GF-D8 (cell line): ENCODE results near the gene ITPKA.

Source experiments
- DNase-seq: peaks from one replicate; lab custom pipeline; 2025; lab: John Stamatoyannopoulos, UW

Gene ITPKA

DNA sequence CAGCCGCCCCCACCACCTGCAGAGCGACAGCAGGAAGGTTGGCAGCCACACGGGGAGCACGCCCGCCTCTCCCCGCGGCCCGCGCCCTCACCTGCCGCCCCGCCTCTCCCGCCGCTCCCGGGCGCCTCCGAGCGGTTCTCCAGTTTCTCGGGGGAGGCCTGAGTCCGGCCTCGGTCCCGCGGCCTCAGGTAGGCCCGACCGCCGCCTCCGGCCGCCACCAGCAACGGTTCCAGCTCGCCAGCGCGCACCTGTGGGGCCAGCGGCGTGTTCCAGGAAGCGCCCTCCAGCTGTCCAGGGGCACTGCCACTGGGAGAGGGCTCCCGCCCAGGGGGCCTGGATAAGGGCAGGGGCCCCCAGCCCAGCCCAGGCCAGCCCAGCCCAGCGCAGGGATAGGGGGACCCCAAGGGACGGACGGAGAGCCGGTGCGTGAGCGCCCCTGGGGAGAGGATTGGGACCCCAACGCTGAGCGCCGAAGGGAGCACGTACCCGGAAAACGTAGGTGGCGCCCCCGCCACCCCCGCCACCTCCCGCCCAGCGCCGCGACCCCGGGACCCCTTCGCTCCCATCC is 17.7 kb downstream of the ITPKA start:
- DNase-seq: no peak

DNA sequence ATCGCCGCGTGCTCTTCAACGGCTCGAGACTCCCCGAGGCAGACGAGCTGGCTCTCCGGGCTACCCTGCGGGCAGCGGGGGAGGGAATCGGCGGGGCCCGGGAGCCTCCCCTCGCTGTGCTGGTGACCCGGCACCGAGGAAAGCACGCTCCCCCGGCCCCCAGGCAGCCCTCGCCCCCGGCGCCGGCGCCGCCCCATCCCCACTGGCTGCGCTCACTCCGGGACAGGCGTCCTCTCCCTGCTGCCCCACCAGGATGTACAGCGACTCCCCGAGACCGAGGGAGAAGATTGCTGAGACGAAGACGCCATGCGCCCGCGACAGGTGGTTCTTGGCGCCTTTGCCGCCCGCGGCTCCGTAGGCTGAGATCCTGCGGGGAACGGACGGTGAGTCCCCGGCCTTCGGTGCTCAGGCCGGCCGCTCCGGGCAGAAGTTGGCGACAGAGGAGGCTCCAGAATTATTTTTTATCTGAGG is 18.3 kb downstream of the ITPKA start:
- DNase-seq: no peak

DNA sequence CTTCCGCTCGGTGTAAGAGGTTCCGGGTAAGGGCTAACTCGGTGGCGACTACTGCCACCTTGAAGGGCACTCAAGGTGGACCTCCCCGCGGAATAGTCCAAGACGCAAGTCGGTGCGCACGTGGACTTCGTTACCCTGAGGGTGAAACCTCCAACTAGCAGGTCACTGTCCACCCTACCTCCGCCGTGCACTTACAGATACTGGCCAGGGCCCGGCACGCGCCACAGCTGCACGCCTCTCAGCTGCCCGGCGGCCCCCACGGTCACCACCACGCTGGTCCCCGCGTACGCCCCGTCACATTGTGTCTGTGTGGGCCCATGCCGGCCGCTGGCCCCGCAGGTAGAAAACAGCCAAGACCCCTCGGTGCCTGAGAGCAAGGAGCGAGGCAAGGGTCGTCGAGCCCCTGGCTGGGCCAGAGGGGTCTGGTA is 18.9 kb downstream of the ITPKA start:
- DNase-seq: no peak

DNA sequence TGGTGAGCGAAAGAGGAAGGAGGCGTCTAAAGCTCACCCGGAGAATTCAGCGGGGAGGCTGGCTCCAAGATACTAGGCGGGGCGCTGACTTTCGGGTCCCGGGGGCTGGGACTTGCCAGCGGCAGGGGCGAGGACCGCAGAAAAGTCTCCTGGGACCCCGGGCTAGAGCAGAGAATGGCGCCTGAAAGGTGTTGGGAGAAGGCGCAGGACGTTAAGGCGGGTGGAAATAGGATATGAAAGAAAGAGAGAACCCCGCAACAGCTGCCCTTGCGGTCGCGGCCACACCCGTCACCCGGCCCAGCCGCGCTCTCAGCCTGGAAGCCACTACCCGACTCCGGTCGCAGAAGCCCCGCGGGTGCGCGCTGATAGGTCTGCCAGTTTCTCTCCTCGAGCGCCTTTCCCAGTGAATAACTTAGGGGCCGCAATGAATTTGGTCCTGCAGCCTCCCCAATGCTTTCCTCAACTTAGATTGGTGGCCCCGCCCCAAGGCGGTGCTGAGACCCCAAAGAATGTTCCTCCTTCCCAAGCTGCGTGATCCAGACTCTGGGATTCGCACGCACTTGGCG is 19.3 kb downstream of the ITPKA start:
- no peak for DNase-seq

DNA sequence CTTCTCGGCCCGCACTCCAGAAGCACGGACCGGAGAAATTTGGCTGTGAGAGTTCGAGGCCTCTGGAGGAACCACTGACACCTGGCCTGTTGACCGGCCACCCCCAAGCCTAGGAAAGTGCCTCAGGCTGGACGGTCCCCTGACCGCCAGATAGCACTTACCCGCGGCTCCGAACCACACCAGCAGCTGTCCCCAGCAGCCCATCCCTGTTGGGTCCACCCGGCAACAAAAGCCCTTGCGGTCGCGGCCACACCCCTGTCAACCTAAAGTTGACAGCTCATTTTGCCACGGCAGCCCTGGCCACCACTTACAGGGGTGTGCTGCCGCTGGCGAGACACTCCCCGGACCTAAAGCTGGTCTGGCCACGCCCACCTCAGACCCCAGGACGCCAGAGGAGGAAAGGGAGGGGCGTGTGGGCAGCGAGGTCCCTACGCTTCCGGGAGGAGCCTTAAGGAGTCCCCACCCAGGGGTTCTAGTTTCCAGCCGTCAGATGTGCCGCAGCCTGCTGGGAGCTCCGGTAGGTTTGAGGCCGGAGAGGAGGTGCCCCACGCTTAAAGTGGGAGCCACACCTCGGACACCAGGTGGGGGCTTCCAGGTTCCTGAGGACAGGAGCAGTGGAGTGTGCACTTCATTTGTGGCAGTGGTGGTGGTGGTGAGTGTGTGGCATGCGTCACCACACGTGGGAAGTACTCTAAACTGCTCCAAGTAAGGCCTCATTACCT is 20.0 kb downstream of the ITPKA start, which contains the start of gene LTK:
Gene LTK (minus strand): TSS at position 322 of the 722 bp plus-strand sequence. CDS start 118 bp downstream, at position 204.
- no peak for DNase-seq

DNA sequence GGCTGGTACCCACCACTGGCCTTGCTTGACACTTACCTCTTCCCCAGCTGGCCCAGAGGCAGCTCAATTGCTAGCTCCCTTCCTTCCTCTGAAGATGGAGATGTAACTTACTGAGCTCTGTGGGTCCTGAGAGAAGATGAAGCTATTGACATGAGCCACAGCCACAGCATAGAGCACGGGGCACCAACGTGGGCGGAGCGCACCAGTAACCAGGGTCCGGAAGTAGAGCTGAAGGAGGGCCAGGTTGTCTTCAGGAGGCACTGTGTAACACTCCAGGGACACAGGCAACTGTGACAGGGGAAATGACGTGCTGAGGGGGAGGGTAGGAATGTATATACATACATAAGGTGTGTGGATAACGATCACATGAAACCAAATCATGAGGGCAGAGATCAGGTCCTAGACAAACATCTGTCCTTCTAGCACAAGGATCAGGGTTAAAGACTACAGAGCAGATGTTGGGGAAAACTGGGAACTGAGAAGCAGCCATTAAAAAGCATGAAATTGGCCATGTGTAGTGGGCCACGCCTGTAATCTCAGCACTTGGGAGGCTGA is 24.3 kb downstream of the ITPKA start:
- no peak for DNase-seq

DNA sequence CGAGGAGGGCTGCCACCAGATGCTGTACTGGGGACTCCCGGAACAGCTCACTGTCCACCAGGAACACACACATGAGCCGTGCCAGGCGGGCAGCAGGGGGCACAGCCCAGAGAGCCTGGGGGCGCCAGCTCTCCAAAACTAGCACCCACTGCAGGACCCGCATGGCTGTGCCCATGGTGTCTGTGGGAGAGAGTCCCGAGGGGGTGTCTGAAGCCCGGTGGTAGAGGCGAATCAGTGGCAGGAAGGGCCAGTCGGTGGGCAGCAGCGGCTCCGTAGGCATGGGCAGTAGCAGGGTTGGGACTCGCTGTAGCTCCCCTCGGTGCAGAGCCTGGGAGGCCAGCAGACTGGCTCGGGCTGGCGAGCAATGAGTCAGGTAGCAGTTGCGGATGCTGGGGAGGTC is 27.0 kb downstream of the ITPKA start:
- DNase-seq: no peak

DNA sequence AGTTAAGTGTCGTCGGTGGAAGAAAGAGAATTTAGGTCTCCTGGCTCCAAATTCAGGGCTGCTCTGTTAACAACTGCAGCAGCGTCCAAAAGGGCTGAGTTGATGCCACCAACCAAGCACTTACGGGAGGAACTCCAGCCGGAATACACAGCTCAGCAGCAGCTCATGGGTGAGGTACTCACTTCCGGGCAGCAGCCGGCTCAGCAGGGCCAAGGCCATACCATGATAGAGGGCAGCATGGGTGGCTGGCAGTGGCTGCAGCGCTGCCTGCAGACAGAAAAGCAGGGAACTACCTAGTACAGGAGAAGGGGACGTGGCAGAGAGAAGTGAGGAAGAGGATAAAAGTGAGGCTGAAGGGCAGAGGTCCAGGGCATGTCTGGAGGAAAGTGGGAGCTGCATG is 27.9 kb downstream of the ITPKA start:
- no peak for DNase-seq

DNA sequence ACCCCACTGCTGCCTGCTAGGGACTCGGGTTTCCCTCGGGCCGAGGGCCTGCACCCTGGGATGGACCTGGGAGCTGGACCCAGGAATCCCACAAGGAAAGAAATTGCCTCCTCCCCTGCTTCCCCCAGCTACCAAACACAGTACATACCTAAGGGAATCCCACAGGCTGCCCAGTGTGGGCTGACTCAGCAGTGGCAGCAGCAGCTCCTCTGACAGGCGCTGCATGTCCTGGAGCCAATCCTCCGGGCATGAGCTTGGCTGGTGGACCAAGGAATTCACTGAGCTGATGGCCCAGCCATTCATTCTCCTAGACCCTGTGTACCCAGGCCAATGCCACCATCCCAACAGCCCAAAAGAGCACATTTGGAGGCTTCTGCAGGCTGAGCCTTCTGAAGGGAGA is 29.4 kb downstream of the ITPKA start:
- no peak for DNase-seq

DNA sequence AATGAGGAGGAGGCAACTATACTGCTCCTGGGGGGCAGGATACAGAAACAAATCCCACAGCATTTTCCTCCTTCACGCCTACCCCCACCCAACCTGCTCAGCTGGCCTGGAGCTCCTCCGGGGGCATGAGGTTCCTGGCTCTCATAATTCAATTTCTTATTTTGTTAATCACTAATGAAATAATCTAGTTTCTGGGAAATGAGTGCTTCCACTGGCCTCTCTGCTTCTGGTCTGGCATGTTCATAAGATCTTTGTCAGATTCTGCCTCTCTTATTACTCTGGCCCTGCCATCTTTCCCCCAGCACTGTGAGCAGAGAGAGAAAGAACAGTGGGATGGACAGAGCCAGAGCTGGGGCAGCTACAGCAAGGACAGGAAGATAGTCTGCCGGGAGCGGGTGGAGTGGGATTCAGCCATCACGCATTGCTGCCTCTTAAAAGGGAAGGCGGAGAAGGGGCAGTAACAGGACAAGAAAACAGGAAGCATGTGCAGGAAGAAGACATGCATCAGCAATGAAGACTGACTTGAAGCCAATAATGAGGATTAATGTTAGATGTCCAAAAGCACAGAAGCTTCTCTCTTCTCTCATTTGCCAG is 36.8 kb downstream of the ITPKA start:
- no peak for DNase-seq

DNA sequence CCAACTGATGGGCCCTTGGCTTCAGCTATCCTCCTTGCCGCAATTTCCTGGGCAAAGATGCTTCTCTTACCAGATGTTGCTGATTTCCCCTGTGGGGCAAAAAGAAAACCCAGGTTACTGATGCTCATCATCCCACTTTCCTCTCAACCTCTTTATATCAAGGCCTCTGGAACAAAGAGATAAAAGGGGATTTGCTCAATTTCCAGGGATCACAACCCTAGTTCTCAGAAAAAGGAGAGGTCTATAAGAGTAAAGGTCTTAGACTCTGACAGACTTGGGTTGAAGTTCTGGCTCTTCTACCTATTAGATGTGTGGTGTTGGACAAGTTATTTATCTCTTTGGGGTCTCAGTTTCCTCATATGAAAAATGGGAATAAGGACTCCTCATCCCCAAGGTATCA is 41.9 kb downstream of the ITPKA start:
- no peak for DNase-seq

DNA sequence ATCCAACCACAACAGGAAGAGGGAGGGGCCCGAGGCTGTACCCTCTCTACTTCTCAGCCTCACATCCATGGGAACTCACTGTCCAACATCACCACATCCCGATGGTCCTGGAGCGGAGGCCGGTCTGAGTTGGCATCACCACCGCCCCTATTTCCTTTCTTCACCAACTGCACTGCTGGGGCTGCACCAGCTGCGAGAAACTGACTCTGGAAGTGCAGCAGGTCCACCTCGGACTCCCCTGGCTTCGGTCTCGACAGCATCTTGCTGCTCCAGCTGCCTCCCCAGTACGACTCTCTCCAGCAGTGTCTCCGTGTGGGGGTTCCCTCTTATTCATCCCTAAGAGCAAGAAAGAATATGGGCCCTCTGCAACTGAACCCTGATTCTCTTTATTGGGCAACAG is 43.2 kb downstream of the ITPKA start:
- DNase-seq: no peak

DNA sequence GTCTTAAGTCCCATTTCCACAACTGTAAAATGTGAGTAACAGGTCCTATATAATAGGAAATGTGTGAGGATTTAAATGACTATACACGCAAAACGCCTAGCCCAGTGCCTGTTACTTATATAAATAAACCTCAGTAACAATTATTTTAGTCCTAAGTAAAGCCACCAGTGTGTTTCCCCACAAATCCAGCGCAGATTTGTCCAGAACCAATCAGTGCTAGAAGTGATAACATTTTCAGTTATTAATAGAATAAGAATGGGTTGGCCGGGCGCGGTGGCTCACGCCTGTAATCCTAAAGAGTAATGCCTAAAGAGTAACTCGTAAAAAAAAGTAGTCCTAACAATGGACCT is 49.8 kb downstream of the ITPKA start:
- DNase-seq: no peak

DNA sequence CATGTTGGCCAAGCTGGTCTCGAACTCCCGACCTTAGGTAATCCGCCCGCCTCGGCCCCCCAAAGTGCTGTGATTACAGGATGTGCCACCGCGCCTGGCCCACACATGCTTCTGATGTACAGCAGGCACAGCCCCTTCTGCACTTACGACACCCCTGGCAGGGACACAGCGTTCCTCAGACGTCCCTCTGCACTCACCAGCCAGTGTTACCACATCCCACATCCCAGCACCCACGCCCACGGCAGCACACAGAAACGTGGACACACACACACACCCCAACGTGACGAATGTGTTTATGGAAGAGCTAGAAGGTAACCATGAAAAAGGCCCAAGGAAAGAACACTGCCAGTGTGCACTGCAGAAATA is 51.0 kb downstream of the ITPKA start:
- no peak for DNase-seq

DNA sequence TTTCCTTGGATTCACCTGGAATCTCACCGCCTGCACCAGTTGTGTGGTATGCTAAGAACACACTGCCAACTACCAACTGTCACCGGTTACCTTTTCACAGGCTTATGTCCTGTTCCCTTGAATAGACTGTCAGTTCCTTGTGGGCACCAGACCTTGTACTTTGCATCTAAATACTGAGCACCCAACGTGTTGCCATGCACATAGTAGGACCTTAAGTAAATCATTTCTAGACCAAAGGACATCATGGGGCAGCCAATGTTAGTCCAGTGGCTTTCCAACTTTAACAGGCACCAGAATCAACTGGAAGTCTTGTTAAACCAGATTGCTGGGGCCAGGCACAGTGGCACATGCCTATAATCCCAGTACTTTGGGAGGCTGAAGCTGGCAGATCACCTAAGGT is 51.5 kb downstream of the ITPKA start:
- no peak for DNase-seq

DNA sequence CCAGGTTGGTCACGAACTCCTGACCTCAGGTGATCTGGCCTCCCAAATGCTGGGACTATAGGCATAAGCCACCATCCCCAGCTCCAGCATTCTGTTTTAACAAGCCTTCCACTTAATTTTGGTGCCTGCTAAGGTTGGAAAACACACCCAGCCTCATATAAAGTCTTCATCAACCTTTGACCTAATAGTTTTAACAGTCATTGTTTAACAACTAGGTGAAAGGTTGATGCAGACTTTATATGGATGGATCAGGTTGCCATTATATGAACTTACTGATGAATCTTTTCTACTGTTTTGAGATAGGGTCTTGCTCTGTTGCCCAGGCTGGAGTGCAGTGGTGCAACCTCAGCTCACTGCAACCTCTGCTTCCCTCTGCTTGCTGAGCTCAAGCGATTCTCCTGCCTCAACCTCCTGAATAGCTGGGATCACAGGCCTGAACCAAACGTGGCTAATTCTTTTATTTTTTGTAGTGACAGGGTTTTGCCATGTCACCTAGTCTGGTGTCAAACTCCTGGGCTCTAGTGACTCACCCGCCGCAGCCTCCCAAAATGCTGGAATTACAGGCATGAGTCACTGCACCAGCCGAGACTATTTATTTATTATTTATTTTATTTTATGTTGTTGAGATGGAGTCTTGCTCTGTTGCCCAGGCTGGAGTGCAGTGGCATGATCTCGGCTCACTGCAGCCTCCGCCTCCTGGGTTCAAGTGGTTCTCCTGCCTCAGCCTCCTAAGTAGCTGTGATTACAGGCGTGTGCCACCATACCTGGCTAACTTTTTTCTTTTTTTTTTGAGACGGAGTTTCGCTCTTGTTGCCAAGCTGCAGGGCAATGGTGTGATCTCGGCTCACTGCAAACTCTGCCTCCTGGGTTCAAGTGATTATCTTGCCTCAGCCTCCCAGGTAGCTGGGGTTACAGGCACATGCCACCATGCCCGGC is 53.4 kb downstream of the ITPKA start:
- DNase-seq: no peak

DNA sequence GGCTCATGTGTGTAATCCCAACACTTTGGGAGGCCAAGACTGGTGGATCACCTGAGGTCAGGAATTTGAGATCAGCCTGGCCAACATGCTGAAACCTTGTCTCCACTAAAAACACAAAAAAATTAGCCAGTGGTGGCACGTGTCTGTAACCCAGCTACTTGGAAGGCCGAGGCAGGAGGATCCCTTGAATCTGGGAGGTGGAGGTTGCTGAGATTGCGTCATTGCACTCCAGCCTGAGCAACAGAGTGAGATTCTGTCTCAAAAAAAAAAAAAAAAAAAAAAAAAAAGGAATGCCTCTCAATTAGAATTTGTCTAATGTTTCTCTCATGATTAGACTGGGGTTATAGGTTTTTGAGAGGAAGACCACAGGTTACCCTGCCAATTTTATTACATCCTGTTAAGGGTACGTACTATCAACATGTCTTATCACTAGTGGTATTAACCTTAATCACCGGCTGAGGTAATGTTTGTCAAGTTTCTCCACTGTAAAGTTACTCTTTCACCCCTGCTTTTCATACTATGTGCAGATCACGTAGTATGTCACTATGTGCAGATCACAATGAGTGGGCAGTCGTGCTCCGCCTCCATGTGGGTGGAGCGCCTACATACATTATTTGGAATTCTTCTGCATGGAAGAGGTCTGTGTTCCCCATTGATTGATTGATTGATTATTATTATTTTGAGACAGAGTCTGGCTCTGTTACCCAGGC is 56.5 kb downstream of the ITPKA start:
- no peak for DNase-seq
